GM18507 (cell line): ENCODE data around the gene NR1H2.

Source experiments
- DNase-seq: peaks from one replicate; pipeline ENCODE4 v3.0.0; 2011; ENCODE audit warnings: low read depth; ENCODE audit not compliant: insufficient read length; ENCODE audit errors: extremely low spot score
- FAIRE-seq: peaks from 2 replicates; lab custom pipeline; 2011; peaks lifted over from hg19 to GRCh38; lab: Jason Lieb, UNC

Gene NR1H2

GRCh38 chr19:50393589-50393988, 17.3 kb downstream of the NR1H2 start:
- no peak for FAIRE-seq

DNA sequence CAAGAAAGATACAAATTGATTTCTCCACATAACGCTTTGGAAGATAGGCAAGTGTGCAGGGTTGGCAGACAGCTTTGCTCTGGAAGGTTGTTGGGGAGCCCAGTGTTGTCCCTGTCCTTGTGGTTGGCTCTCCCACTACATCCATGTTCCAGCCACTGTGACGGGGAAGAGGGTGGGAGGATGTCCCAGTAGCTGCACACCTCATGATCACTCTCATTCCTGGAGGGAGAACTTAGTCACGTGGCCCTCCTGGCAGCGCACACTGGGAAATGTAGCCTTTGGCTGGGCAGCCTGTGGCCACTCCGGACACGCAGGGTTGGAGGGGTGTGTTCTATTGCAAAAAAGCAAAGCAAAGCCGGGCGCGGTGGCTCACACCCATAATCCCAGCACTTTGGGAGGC, 17.8 kb downstream of the NR1H2 start:
- DNase-seq, result no peak
- no peak for FAIRE-seq

More at GRCh38 chr19:50393589-50393988, 17.3 kb downstream of the NR1H2 start:
- DNase-seq, result no peak

GRCh38 chr19:50398675-50399367, 22.6 kb downstream of the NR1H2 start:
- no peak for FAIRE-seq
- DNase-seq, result no peak

DNA sequence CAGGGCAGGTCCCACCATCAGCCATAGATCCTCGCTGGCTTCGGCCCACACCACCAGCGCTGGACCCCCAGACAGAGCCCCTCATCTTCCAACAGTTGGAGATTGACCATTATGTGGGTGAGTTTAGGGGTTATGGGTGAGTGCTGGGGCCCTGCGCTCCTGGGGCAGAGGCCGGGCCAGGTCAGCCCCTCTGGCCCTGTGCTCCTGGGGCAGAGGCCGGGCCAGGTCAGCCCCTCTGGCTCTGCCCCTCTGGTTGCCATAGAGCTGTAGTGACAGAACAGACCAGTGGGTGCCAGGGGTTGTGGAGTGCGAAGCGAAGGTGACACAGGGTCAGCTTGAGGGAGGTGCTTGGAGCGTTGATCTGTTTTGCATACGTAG, 23.1 kb downstream of the NR1H2 start:
- no peak for FAIRE-seq
- no peak for DNase-seq

DNA sequence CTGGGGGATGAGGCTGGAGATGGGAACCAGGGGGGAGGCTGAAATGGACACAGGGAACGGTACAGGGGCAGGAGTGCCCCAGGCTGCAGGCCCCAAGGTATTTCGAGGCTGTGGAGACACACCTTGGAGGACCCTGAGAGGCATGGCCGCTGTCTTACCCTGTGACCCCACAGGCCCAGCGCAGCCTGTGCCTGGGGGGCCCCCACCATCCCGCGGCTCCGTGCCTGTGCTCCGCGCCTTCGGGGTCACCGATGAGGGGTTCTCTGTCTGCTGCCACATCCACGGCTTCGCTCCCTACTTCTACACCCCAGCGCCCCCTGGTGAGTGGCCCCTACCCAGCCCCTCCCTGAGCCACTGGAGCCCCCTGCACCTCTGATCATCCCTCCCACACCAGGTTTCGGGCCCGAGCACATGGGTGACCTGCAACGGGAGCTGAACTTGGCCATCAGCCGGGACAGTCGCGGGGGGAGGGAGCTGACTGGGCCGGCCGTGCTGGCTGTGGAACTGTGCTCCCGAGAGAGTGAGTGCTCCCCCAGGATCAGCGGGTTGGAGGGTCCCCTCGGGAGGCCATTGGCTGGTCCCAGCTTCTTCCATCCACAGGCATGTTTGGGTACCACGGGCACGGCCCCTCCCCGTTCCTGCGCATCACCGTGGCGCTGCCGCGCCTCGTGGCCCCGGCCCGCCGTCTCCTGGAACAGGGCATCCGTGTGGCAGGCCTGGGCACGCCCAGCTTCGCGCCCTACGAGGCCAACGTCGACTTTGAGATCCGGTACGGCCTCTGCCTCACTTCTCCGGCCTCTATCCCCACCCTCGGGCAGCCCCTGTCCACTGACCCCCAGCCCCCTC, 25.6 kb downstream of the NR1H2 start:
- no peak for DNase-seq
- FAIRE-seq, result no peak

DNA sequence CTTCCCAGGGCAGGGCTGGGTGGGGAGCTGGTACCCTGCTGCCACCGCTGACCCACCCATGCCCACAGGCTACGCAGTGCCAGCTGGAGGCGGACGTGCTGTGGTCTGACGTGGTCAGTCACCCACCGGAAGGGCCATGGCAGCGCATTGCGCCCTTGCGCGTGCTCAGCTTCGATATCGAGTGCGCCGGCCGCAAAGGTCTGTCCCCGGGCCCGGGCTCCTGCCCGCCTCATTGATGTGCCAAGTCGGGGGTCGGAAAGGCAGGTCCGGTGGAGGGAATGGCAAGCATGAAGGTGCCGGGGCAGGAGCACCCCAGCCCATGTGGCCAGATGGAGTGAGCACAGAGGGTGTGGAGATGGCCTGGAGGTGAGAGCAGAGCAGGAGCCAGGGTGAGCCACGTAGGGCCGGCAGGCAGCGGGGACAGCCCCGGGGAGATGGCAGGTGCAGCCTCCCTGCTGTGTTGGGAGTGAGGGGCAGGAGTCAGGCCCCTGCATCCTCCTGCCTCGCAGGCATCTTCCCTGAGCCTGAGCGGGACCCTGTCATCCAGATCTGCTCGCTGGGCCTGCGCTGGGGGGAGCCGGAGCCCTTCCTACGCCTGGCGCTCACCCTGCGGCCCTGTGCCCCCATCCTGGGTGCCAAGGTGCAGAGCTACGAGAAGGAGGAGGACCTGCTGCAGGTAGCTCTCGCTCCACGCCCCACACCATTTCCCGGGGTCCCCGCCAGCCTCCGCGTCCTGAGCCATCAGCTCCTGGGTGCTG, 26.5 kb downstream of the NR1H2 start:
- no peak for FAIRE-seq
- DNase-seq, result no peak

DNA sequence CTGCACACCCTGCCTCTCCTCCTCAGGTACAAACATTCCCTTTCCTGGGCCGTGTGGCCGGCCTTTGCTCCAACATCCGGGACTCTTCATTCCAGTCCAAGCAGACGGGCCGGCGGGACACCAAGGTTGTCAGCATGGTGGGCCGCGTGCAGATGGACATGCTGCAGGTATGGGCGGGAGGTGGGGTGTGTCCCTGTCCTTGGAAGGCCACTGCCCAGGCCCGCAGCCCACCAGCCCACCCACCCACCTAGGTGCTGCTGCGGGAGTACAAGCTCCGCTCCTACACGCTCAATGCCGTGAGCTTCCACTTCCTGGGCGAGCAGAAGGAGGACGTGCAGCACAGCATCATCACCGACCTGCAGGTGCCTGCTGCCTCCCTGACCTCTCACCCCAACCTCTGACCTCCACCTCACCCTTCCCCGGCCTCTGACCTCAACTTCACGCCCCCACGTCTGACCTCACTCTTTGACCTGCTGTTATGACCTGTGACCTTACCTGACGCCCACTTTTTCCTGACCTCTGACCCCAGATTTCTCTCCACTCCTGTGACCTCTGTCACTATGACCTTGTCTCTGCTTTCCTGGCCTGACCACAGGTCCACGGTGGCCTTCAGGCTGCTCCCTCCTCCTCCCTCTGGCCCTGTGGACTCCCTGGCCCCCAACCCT, 30.0 kb downstream of the NR1H2 start:
- no peak for FAIRE-seq
- DNase-seq, result no peak

- DNase-seq (no peak), FAIRE-seq (no peak)
These were observed 30.6 kb downstream of the NR1H2 start for GRCh38 chr19:50406829-50407228.

DNA sequence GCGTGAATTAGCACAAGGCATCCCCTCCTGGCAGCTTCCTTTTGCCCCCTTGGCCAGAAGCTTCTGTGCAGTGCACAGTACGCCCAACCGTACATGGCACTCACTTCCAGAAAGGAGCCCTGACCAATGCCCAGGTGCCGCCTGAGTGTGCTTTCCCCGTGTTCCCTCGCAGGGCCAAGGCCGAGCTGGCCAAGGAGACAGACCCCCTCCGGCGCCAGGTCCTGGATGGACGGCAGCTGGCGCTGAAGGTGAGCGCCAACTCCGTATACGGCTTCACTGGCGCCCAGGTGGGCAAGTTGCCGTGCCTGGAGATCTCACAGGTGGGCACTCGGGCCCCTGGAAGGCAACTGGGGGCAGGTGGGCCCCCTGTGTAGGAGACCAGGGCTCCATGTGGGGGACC, 33.1 kb downstream of the NR1H2 start:
- no peak for FAIRE-seq
- no peak for DNase-seq

GRCh38 chr19:50410109-50410508, 33.9 kb downstream of the NR1H2 start:
- FAIRE-seq (no peak), DNase-seq (no peak)

- FAIRE-seq (no peak), DNase-seq (no peak)
These were observed 36.2 kb downstream of the NR1H2 start for GRCh38 chr19:50412419-50412818.

DNA sequence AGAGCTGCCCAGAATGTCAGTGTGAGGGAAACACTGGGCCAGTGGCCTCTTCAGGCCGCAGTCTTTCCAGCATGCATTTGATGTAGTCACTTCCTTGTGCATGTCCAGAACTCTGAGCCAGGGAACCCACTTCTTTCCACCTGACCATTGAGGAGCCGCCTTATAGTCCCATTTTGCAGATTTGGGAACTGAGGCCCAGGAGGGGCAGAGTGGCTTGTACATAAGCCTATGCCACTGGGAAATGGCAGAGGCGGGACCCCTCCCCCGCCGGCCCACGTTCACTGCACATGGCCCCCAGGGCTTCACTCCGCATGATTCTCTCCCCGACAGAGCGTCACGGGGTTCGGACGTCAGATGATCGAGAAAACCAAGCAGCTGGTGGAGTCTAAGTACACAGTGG, 36.8 kb downstream of the NR1H2 start:
- DNase-seq (no peak), FAIRE-seq (no peak)

- no peak for FAIRE-seq
These were observed 37.3 kb downstream of the NR1H2 start for GRCh38 chr19:50413531-50413930.

DNA sequence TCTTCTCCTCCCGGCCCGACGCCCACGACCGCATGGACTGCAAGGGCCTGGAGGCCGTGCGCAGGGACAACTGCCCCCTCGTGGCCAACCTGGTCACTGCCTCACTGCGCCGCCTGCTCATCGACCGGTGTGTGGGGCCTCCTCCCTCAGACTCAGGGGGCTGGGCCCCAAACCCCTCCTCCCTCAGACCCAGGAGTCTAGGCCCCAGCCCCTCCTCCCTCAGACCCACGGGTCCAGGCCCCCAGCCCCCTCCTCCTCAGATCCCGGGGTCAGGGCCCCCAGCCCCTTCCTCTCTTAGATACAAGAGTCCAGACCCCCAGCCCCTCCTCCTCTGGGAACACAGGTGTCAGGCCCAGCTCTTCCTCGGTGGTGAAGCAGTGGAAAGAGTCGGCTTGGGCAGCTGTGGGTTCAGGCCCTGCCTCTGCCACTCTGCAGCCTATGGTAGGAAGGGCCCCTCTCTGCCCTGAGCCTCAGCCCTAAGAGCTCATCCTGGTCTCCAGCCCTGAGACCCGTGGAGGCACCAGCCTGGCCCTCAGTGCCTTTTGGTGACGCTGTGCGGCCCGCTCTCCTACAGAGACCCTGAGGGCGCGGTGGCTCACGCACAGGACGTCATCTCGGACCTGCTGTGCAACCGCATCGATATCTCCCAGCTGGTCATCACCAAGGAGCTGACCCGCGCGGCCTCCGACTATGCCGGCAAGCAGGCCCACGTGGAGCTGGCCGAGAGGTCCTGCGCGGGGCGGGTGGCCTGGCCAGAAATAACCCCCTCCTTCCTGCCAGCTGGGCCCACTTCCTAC, 38.8 kb downstream of the NR1H2 start:
- DNase-seq (peak; percentile 83), FAIRE-seq (no peak)

More at GRCh38 chr19:50413531-50413930, 37.3 kb downstream of the NR1H2 start:
- DNase-seq, result no peak

DNA sequence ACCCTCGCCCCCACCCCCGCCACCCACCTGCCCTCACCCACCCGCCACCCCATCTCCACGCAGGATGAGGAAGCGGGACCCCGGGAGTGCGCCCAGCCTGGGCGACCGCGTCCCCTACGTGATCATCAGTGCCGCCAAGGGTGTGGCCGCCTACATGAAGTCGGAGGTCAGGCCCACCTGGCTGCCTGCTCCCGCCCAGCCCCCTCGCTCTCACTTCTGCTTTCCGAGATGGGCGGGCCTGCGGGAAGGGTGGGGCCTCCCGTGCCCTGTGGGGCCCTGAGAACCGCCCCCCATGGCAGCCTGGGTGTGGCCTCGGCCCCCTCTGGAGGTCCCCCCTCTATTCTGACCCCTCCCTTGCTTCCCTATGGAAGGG, 39.4 kb downstream of the NR1H2 start:
- FAIRE-seq (peak; percentile 94), DNase-seq (peak; percentile 84)

DNA sequence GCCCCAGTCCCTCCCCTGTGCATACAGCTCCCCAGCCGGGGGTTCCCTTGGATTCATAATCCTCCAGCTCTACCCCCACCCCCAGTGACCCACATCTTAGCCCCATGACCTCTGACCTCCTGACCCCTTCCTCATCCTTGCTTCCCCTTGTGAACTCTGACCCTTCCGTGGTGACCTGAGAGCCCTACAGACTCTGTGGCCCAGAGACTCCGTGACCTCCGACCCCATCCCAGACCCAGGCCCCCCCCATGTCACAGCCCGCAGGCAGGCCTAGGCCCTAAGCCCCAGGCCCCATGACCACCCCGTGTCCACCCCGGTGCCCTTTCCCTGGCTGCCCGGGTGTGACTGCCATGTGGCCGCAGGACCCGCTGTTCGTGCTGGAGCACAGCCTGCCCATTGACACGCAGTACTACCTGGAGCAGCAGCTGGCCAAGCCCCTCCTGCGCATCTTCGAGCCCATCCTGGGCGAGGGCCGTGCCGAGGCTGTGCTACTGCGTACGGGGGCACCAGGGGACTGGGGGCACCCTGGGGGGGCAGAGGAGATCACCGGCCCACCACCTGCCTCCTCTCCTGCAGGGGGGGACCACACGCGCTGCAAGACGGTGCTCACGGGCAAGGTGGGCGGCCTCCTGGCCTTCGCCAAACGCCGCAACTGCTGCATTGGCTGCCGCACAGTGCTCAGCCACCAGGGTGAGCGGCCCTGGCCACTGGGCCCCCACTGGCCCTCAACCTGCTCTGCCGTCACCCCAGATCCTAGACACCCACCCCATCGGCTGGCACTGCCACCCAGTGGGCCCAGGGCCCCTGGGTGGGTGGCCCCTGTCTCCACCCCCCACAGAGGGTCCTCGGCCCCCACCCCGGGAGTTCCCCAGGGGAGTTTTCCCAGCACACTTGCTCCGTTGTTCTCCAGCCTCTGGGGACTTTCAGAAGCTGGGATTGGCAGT, 40.0 kb downstream of the NR1H2 start:
- FAIRE-seq, result no peak

DNA sequence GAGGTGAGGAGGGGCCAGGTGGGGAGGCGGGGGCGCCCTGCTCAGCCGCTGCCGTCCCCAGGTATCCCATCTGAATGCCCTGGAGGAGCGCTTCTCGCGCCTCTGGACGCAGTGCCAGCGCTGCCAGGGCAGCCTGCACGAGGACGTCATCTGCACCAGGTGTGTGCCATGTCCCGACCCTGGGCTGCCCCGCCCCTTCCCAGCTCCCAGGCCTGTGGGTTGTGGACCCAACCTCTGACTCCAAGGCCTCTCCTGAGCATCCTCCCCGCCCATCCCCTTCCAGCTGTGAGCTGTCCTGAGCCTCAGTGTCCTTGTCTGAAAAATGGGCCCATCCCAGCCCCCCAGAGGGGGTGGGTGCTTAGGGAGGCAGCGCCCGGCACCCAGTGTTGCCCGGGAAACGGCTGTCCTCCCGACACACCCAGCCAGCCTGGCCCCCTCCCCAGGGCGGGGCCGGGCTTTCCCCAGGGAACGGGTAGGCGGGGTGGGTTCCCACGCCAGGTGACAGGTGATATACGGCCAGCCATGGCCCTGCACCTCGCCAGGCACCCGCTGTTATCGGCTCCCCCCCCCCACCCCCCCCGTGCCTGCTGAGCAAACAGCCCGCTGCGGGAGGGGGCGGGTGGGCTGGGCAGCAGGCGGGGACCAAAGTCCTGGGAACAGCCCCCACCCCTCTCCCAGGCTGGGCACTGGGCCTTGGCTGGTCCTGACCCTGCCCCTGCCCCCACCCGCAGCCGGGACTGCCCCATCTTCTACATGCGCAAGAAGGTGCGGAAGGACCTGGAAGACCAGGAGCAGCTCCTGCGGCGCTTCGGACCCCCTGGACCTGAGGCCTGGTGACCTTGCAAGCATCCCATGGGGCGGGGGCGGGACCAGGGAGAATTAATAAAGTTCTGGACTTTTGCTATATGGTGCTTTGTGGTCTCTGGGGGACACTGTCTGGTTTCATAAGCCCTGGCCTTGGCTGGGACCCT, 41.1 kb downstream of the NR1H2 start:
- no peak for DNase-seq
- no peak for FAIRE-seq

More for the DNA sequence above, 40.0 kb downstream of the NR1H2 start:
- no peak for DNase-seq
